ENCODE measurements around the gene NEB. TPM values are rescaled to one million over a fixed set of nuclear protein-coding genes. Genes with fewer than 3 reads are reported as not detected.

The NEB gene
- polyA plus RNA-seq, 1 of the 3 experiments (the other 2 are of a cell fraction) = 0.02 TPM

- Histone ChIP-seq H3K27me3 (ENCODE audit: insufficient read depth) (no peaks in the 10 kb centered on the region), H4K20me1 (ENCODE audit: insufficient read depth) (no peaks in the 10 kb centered on the region), H3K4me2 (no peak overlapping the region), H3K79me2 (ENCODE audit: insufficient read depth) (no peaks in the 10 kb centered on the region), H3K9ac (no peak overlapping the region), H3K4me3 (ENCODE audit: low read depth in 2 of 2, low read length in 1 of 2) (no peak overlapping the region), H2AFZ (ENCODE audit: low read depth) (no peak overlapping the region), H3K9me3 (no peaks in the 10 kb centered on the region), H3F3A (replicated peaks; ENCODE audit: insufficient read depth) (no peaks in the 10 kb centered on the region), H3K27ac (ENCODE audit: low read depth in 2 of 2, low read length in 1 of 2) (no peak overlapping the region), H3K4me1 (ENCODE audit: control insufficient read depth in 1 of 2, insufficient read depth in 2 of 2, low read depth in 1 of 2, low read length in 1 of 2) (no peaks in the 10 kb centered on the region), H3K9me2 (no peaks in the 10 kb centered on the region), H3K36me3 (replicated peaks in 1 of 2; ENCODE audit: control insufficient read depth in 1 of 2, insufficient read depth in 2 of 2, low read length in 1 of 2) (no peaks in the 10 kb centered on the region)
- TF ChIP-seq SIN3A (IDR thresholded peaks at IDR 0.05; ENCODE audit: borderline replicate concordance, low read depth, low read length) (no peak), CTCF (IDR thresholded peaks at IDR 0.05) (no peak), JUND (IDR thresholded peaks at IDR 0.05) (no peak), RFX5 (IDR thresholded peaks at IDR 0.05; ENCODE audit: low read length) (no peak), ZBTB33 (IDR thresholded peaks at IDR 0.05; ENCODE audit: borderline replicate concordance, low read depth) (no peak), EZH2phosphoT487 (IDR thresholded peaks at IDR 0.05; ENCODE audit: borderline replicate concordance, low read depth) (no peak), RCOR1 (IDR thresholded peaks at IDR 0.05; ENCODE audit: low read length) (no peak), FOXM1 (IDR thresholded peaks at IDR 0.05; ENCODE audit: low read depth) (no peak), MAX (IDR thresholded peaks at IDR 0.05; ENCODE audit: low read depth) (no peak), CHD2 (IDR thresholded peaks at IDR 0.05; ENCODE audit: low read length, partially characterized antibody) (no peak), MEF2A (IDR thresholded peaks at IDR 0.05; ENCODE audit: borderline replicate concordance, low read depth) (no peak), TAF1 (IDR thresholded peaks at IDR 0.05; ENCODE audit: borderline replicate concordance, low read depth, low read length) (no peak), TEAD4 (IDR thresholded peaks at IDR 0.05; ENCODE audit: borderline replicate concordance, insufficient read depth) (no peak), ELF1 (IDR thresholded peaks at IDR 0.05) (no peak), PBX3 (IDR thresholded peaks at IDR 0.05) (no peak), IRF3 (IDR thresholded peaks at IDR 0.05; ENCODE audit: low read depth, low read length) (no peak)
- ChIA-PET POLR2A (no interaction called here), CTCF (no interaction called here)
- no peak for DNase-seq
- 21% methylated on average over 1 of the region's 1 CpG for WGBS (ENCODE audit: low lambda C conversion rate)
Measured at GRCh38 chr2:151720521-151720920, 13.8 kb downstream of the NEB start.

Measured in SK-N-SH (cell line).